Upper lobe of left lung (tissue), 4 donors: Measurements from ENCODE around the gene BRDT.

ENCODE experiments used
- EP300 ChIP-seq, 4 donors: sonication (generic); formaldehyde crosslinking; IDR thresholded peaks; one replicate each; pipeline ENCODE4 v1.5.1; 2017; ENCODE audit warnings: antibody characterized with exemption in 4 of 4, control low read depth in 2 of 4
- POLR2A ChIP-seq, 4 donors: fragments of 450-650 bp; IDR thresholded peaks; one replicate each; pipeline ENCODE4 v1.5.1; 2016 to 2017; ENCODE audit warnings: antibody characterized with exemption in 4 of 4, mild to moderate bottlenecking in 2 of 4
- POLR2AphosphoS5 ChIP-seq, 2 donors: sonication (generic); formaldehyde crosslinking; IDR thresholded peaks; one replicate each; pipeline ENCODE4 v1.5.1; 2017; ENCODE audit warnings: antibody characterized with exemption in 2 of 2
- TF ChIP-seq, protein P1 (sequence below), 6 experiments: fragments of 450-650 bp in 4 of 6; fragments of 200-600 bp in 2 of 6; sonication (generic) in 2 of 6; IDR thresholded peaks; one replicate each; pipeline ENCODE4 v1.5.1; 2016 to 2019; ENCODE audit warnings: antibody characterized with exemption in 6 of 6

DNA sequence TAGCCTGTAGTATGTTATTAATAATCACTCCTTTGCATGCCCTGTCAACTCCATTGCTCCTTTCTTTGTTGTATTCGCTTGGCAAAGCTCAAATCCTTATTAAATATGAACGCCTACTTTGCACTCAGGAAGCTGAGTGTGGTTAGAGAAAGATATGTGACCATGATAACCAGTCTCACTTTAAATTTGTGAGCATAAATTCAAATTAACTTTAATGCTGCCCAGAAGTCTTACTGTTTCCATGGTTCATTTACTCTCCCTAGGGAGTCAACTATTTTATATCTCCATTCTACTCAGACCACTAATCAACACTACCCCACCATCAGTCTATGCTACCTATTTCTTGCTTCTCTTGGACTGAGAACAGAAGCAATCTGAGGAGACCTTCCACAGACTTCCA, 68.5 kb downstream of the BRDT start:
- TF ChIP-seq, protein P1, sequence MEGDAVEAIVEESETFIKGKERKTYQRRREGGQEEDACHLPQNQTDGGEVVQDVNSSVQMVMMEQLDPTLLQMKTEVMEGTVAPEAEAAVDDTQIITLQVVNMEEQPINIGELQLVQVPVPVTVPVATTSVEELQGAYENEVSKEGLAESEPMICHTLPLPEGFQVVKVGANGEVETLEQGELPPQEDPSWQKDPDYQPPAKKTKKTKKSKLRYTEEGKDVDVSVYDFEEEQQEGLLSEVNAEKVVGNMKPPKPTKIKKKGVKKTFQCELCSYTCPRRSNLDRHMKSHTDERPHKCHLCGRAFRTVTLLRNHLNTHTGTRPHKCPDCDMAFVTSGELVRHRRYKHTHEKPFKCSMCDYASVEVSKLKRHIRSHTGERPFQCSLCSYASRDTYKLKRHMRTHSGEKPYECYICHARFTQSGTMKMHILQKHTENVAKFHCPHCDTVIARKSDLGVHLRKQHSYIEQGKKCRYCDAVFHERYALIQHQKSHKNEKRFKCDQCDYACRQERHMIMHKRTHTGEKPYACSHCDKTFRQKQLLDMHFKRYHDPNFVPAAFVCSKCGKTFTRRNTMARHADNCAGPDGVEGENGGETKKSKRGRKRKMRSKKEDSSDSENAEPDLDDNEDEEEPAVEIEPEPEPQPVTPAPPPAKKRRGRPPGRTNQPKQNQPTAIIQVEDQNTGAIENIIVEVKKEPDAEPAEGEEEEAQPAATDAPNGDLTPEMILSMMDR (IDR thresholded peaks at IDR 0.05): no peak
- TF ChIP-seq POLR2A (IDR thresholded peaks at IDR 0.05) (no peak), POLR2AphosphoS5 (IDR thresholded peaks at IDR 0.05) (no peak), EP300 (IDR thresholded peaks at IDR 0.05) (no peak)
